H1 (cell line): ENCODE measurements around the gene FBXO45. TPM values are rescaled to one million over a fixed set of nuclear protein-coding genes. Genes with fewer than 3 reads are reported as not detected.

ENCODE experiments used
- EGR1 ChIP-seq: IDR thresholded peaks from 2 replicates; pipeline ENCODE4 v1.6.1; 2011; ENCODE audit warnings: low read depth, low read length, borderline replicate concordance
- MAFK ChIP-seq: IDR thresholded peaks from 2 replicates; pipeline ENCODE4 v1.6.1; 2012; ENCODE audit warnings: low read depth, mild to moderate bottlenecking, improper control_type of control experiment, low read length
- polyA plus RNA-seq, 7 experiments: library from polyadenylated mRNA; depleted of rRNA in 3 of 7; stranded (reverse) in 5 of 7; unstranded in 2 of 7; fragments of >200 nt in 5 of 7; fragments of 200-250 nt in 2 of 7; gene quantifications; 1 replicate in 5 of 7; 2 replicates in 1 of 7; 4 replicates in 1 of 7; pipeline versions ENCODE4 v1.2.1 to v1.2.3, GENCODE V29; 2011 to 2013; ENCODE audit warnings: missing spikeins in 2 of 7, mixed read lengths in 2 of 7
- total RNA-seq: library from RNA; stranded (reverse); fragmentation: NEBNext Ultra II Directional; extraction: Animal tissue kit (Norgen Biotek cat#: 25700); gene quantifications from 2 replicates; pipeline ENCODE4 v1.2.1, GENCODE V29; 2021

The FBXO45 gene
- total and polyA plus RNA-seq, 2 of the 8 experiments (the other 6 are each of a cell fraction or from before 2014, with no cell fraction given): 5.2 to 19.4 TPM

- no peak for TF ChIP-seq MAFK
- no peak for TF ChIP-seq EGR1
- TF ChIP-seq, all 59 proteins: peak for 16
These were observed 39.7 kb upstream of the FBXO45 start (continued) for GRCh38 chr3:196528639-196529233.
